ENCODE results near the gene PRDM10.
"Not testable (repeated sequence)": the region's sequence is repeated elsewhere in the genome, so short reads cannot be mapped to it uniquely, and the experiment has no call there.

Gene PRDM10, protein sequence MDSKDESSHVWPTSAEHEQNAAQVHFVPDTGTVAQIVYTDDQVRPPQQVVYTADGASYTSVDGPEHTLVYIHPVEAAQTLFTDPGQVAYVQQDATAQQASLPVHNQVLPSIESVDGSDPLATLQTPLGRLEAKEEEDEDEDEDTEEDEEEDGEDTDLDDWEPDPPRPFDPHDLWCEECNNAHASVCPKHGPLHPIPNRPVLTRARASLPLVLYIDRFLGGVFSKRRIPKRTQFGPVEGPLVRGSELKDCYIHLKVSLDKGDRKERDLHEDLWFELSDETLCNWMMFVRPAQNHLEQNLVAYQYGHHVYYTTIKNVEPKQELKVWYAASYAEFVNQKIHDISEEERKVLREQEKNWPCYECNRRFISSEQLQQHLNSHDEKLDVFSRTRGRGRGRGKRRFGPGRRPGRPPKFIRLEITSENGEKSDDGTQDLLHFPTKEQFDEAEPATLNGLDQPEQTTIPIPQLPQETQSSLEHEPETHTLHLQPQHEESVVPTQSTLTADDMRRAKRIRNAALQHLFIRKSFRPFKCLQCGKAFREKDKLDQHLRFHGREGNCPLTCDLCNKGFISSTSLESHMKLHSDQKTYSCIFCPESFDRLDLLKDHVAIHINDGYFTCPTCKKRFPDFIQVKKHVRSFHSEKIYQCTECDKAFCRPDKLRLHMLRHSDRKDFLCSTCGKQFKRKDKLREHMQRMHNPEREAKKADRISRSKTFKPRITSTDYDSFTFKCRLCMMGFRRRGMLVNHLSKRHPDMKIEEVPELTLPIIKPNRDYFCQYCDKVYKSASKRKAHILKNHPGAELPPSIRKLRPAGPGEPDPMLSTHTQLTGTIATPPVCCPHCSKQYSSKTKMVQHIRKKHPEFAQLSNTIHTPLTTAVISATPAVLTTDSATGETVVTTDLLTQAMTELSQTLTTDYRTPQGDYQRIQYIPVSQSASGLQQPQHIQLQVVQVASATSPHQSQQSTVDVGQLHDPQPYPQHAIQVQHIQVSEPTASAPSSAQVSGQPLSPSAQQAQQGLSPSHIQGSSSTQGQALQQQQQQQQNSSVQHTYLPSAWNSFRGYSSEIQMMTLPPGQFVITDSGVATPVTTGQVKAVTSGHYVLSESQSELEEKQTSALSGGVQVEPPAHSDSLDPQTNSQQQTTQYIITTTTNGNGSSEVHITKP

DNA sequence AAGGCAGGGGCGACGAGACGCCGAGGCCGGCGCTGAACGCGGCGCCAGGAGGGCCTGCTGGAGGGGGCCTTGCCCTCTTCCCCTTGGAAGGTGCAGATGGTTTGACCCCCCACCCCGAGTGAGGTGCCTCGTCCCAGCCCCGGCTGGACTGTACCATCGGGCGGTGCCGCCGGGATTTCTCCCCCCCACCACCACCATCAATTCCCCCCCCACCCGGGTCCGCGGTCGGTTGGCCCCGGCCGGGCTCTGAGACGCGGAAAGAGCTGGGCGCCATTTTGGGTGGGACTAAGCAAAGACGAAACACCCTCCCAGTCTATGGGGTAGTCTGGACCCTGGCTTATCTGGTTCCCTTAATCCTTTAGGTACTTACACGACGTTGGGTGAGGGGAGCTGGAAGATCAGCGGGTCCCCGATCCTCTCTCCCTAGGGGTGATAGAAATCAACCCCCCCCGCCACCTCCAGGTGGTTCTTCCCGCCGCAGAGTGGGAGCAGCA is at the start of gene PRDM10:
PRDM10 (minus strand) TSS at position 484 of the 494 bp plus-strand sequence. CDS start 41,871 bp downstream, outside the sequence.
- peak; percentile 85 for DNase-seq

DNA sequence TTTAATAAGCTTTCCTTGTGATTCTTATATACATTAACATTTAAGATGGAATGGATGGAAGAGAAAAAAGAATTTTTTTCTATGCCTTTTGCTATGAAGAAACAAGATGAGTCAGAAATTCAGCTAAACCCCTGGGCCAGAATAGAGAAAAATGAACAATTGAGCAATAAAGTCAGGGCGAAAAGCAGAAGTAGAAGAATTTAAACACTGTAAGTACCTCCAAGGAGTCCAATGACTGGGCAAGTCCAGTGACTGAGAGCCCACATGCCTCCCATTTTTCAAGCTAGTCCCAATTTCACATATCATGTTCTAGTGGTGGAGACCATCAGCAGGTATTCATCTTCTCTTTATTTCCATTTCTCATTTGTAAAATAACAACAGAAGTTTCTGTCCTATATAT is 48.4 kb upstream of the PRDM10 start:
- no peak for DNase-seq

DNA sequence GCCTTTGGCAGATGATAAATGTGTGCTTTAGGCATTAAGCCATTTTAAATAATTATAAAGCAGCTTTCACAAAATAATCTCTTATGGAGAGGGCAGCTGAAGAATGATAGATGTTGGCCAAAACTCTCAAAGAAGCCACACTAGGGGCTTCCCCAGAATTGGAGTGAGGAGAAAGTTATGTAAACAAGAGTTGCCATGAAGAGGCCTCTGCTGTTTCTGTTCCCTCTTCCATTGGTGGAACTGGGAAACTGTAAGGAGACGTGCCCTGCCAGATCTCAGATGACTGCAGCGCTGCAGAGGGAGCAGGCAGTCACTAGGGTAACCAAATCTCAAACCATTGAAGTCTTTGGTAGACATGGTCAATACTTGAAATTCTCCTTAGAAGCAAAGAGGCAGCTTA is 47.6 kb upstream of the PRDM10 start:
- DNase-seq: no peak

DNA sequence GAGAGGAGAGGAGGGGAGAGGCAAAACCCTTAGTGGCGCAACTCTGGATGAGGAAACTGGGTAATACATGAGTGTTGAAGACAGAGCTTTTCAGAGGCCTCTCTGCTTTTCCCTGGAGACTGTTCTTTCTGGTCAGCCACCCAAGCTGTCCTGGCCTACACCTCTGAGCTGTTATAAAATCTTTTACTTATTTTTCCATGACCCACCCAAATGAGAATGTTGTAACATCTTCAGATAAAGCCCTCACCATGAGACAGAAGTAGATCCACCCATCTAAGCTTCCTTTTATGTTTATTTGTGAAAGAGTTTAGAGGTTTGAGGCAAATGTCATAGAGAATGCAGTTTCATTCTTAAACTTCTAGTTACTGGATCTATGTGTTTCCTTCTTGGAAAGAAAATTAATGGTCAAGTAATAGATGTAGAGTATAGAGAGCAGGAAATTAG is 46.7 kb upstream of the PRDM10 start:
- DNase-seq: no peak

DNA sequence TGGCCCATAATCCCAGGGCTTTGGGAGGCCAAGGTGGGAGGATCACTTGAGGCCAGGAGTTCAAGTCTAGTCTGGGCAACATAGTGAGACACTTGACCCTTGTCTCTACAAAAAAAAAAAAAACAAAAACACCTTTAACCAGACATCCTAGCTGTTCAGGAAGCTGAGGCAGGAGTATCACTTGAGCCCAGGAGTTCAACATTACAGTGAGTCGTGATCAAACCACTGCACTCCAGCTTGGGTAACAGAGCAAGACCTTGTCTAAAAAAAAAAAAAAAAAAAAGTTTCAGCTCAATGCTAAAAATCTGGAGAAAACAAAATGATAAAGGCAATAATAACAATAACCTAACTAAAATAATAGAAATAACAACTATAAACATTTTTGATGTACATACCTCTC is 44.5 kb upstream of the PRDM10 start:
- no peak for DNase-seq

DNA sequence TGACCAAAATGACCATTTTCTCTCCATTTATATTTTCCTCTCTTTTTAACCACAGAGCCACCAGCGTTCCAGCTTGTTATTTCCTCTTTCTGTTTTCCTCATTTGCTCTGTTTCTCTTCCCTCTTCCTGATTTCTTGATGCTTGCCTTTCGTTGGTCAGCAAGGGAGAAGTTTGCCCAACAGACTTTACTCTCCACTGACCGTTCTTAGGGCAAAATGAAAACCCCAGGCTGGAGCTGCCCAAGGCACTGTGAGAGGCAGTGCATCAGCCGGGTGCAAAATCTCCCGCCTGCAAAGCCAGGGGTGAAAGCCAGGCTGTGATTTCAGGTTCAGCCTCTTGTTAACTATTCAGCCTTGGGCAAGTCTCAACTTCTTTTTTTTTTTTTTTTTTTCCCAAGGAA is 40.9 kb upstream of the PRDM10 start:
- DNase-seq: no peak

DNA sequence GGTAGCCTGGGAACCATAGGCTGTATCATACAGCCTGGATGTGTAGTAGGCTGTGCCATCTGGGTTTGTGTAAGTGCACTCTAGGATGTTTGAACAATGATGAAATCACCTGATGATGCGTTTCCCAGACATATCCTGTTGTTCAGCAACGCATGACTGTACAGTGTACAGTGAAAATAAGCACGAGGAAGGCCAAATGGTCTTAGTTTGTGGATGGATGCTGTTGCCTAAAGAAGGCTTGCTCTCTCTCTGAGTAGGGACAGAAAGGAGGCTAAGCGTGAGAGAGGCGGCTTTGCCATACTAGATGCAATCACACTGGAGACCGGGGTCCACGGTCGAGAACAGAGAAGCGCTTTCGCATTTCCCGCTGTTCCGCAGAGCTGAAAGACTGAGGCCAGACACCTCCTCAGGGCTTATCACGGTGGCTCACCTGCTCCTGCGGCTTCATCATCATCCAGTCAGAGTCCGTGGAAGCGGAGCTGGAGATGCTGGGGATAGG is 39.5 kb upstream of the PRDM10 start:
- DNase-seq: peak; percentile 92

DNA sequence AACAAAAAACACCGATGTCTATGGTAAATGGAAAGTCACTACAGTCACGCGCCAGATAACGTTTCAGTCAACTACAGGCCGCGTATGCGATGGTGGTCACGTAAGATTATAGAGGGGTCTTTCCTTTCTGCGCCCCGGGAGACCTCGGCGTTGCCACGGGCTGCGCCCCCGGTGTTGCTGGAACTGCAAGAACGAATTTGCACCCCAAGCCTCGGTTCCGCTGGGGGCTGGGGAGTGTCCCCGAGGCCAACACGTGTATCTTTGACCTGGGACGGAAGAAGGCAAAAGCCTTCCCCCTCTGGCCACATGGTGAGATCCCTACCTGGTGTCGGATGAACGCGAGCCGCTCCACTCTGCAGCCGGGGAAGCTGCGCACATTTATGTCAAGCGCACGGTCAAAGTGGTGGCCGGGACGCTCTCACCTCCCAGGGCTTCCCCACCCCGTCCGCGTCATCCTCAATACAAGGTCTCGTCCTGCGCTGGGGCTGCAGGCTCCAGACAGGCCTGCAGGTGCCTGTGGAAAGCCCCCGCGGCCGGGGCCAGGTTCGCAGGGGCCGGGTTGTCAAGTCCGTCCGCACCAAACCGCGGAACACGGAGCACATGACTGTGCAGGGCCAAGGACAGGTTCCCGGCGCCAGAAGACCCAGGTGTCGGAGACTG is 37.8 kb upstream of the PRDM10 start:
- DNase-seq: no peak

DNA sequence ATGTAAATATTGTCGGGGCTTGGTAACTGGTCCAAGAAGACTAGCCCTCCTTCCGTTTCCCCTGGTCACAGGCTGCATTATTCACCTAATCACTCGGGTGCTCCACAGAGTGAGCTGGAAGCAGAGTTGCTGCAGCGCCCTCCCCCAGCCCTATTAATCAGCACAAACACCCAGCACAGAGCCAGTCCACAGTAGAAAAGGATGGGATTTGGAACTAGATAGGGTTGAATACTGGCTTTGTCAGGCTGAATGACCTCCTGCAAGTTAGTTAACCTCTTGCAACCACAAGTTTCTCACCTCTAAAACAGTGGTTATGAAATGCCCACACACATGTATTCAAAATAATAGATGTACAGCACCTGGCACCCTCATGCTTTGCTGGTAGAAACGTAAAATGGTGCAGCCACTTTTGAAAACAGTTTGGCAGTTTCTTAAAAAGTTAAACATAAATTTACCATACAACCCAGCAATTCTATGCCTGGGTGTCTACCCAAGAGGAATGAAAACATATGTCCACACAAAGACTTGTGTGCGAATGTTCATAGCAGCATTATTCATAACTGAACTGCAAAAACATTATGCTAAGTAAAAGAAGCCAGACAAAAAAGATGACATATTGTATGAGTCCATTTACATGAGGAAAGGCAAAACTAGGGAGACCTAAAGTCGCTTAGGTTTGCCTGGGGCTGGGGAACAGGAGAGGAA is 35.4 kb upstream of the PRDM10 start:
- no peak for DNase-seq

DNA sequence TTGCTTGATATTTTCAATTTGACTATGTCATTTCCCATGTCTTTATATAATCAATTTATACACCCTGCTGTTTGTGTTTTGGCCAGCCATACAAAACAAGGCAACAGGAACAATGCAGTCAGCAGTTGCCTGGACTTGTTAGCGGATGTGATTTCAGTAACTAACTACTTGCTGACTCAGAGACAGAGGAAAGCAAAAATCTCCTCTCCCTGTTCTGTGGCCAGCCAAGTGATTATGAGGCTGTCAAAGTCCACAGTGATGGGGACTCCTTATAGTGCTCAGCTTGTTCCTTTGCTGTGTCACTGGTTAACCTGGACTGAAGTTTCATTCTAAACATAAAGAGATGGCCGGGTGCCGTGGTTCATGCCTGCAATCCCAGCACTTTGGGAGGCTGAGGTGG is 34.4 kb upstream of the PRDM10 start:
- DNase-seq: no peak

DNA sequence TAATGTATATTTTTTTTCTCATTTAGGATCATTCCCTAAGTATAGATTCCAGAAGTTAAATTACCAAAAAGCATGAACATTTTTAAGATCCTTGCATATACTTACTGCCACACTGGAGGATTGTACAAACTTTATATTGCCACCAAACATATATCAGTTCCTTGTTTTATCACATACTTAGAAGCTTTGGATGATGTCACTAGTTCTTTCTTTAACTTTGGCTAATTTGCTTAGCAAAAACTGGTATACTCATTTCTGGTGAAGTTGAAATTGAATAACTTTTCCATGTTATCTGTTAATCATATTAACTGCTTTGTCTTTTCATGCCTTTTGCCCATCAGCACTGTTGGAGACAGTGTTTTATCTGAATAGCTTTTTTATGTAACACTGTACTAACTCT is 31.6 kb upstream of the PRDM10 start:
- DNase-seq: no peak

DNA sequence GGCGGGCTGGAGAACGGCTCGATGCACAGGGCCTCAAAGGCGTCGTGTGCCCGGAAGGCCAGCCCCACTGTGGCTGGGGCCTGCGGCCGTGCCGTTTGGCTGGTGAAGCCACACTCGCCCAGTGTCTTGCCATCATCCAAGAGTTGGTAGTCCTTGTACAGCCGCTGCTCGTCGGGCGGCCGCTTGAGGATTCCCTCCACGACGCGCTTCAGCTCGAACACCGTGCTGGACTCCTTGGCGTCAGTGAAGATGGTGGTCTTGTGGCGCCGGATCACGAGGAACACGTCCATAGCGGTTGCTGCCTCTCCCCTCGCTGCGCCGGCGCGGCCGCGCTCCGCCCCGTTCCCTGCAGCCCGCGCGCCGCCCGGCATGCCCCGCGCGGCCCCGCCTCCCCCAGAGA is 30.3 kb upstream of the PRDM10 start:
- no peak for DNase-seq

DNA sequence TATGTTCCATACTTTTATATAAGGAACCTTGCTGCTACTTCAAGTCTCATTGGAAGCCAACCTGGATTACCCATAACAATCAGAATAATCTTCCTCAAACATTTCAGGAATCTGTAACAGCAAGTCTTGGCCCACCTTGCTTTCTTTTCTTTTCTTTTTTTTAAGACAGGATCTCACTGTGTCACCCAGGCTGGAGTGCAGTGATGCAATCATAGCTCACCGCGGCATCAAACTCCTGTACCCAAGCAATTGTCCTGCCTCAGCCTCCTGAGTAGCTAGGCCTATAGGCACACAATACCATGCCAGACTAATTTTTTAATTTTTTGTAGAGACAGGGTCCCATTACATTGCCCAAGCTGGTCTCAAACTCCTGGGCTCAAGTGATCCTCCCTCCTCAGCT is 29.3 kb upstream of the PRDM10 start:
- no peak for DNase-seq

DNA sequence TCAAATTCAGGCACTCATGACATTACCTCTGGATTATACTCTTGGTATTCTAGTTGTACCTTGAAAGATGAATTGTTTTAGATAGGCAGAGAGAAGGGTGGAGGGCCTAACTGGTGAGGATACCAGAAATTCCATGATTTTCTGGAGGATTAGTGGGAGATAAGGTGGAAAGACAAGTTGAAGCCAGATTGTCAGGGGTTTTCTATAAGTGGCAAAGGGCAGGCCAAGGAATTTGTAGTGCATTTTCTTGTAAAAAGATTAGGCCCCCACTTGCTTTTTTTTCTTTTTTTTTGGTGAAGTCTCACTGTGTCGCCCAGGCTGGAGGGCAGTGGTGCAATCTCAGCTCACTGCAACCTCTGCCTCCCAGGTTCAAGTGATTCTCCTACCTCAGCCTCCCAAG is 28.4 kb upstream of the PRDM10 start:
- no peak for DNase-seq

DNA sequence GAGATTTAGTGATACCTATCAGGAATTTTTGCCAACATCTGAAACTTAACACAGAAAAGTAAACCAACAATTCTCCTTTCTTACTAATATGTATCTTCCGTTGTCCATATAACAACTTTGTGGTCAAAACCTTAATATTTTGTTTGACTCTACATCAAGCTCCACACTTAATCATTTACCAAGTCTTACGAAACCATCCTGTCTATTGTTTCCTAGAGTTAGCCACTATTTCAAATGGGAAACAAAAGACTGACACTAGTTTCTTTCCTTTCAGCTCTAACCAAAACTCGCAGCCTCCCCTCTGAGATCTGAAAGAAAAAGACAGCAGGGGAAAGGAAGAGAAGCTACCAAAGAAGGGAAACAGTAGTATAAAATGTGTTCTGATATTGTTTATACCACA is 26.5 kb upstream of the PRDM10 start:
- no peak for DNase-seq

DNA sequence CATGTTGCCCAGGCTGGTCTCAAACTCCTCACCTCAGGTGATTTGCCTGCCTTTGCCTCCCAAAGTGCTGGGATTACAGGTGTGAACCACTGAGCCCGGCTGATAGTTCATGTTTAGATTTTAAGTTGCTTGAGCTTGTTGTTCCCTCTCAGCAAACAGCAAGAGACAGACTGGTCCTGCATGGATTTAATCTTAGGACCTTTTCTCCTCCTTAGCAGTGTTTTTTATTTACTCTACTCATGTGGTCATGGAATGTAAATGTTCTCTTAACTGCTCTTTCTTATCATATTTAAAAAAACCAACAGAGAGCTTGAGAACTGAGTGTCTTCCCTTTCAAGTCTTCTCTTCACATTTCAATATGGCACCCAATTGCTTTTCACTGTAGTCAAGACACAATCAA is 22.7 kb upstream of the PRDM10 start:
- no peak for DNase-seq

DNA sequence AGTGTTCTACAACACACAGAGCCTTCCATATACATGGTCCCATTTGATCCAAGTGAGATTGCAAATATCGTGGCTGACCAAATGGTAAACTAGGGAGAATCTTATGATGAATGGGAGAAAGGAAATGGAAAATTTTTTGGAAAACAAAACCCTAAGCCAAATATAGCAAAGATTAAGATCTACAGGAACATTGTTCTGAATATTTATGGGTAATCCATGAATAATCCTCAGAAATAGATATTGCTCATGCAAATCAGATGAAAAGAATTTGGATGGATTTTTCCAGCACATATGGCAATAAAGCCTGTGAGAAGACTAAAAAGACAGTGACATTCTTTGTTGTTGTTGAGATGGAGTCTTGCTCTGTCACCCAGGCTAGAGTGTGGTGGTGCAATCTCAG is 21.7 kb upstream of the PRDM10 start:
- no peak for DNase-seq

DNA sequence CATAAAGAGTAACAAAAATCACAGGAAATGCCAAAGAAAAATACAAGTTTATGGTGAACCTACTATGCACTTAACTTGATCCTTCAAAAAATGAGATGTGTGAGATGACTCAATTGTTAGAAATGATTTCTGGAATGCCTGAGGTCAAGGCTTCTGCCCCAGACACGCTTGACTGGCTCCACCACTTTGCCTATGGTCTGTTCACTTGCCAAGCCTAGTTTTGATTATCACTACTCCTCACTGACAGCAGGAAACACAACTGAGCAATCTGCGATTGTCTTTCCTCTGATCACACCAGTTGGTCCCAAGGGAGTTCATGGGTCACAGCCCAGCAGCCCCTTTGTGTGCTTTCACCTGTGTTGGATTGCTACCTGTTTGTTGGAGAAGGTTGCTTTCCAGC is 20.6 kb upstream of the PRDM10 start:
- DNase-seq: no peak

DNA sequence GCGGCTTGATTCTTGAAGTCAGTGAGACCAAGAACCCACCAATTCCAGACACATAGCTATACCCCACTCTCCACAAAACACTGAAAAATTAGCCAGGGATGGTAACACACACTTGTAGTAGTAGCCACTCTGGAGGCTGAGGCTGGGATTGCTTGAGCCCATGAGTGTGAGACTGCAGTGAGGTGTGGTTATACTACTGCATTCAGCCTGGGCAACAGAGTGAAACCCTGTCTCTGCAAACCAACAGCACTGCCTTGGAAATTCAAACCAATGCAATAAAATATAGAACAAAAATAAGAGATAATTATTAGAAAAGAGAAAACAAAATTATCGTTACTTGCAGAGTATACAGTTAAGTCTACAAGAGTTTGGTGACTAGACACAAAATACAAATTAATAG is 20.2 kb upstream of the PRDM10 start:
- DNase-seq: no peak

DNA sequence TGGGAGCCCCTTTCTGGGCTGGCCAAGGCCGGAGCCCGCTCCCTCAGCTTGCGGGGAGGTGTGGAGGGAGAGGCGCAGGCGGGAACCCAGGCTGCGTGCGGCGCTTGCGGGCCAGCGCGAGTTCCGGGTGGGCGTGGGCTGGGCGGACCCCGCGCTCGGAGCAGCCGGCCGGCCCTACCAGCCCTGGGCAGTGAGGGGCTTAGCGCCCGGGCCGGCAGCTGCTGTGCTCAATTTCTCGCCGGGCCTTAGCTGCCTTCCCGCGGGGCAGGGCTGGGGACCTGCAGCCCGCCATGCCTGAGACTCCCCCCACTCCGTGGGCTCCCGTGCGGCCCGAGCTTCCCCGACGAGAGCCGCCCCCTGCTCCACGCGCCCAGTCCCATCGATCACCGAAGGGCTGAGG is 19.0 kb upstream of the PRDM10 start:
- DNase-seq: not testable (repeated sequence)

DNA sequence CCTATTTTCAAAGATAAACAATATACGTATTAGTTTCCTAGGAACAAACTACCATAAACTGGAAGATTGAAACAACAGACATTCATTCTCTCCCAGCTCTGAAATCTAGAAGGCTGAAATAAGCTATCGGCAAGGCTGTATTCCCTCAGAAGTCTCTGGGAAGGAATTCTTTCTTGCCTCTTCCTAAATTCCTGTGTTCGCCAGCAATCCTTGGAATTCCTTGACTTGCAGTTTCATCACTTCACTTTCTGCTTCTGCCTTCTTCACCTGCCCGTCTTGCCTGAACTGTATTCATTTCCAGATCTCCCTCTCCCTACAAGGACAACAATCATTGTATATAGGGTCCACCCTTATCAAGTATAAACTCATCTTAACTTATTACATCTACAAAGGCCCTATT is 17.7 kb upstream of the PRDM10 start:
- DNase-seq: no peak

DNA sequence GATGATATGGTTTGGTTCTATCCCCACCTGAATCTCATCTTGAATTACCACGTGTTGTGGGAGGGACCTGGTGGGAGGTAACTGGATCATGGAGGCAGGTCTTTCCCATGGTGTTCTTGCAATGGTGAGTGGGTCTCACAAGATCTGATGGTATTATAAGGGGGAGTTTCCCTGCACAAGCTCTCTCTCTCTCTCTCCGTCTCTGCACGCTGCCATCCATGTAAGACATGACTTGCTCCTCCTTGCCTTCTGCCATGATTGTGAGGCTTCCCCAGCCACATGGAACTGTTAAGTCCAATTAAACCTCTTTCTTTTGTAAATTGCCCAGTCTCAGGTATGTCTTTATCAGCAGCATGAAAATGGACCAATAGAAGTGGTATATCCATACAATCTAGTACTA is 13.2 kb upstream of the PRDM10 start:
- DNase-seq: not testable (repeated sequence)

Measured in NCI-H2029 (cell line).